HG03095 (cell line): ENCODE measurements around the gene TNNC2.

Source experiments
- ATAC-seq: cut with Tn5 transposase; IDR thresholded peaks from one replicate; pipeline ENCODE4 v1.9.1; 2021; ENCODE audit warnings: moderate library complexity; ENCODE audit not compliant: unreplicated experiment

TNNC2 gene

GRCh38 chr20:45788351-45788750 is 38.8 kb downstream of the TNNC2 start:
- ATAC-seq: no peak

GRCh38 chr20:45783656-45784294 is 43.3 kb downstream of the TNNC2 start:
- ATAC-seq: no peak

- no peak for ATAC-seq
Measured at GRCh38 chr20:45782890-45783289, 44.2 kb downstream of the TNNC2 start.

- no peak for ATAC-seq
Measured at GRCh38 chr20:45781391-45781931, 45.7 kb downstream of the TNNC2 start.

GRCh38 chr20:45780159-45780558 is 47.0 kb downstream of the TNNC2 start:
- ATAC-seq: no peak

GRCh38 chr20:45779011-45779915 is 47.8 kb downstream of the TNNC2 start:
- ATAC-seq: no peak

GRCh38 chr20:45776931-45777330 is 50.2 kb downstream of the TNNC2 start:
- ATAC-seq: no peak

GRCh38 chr20:45775411-45775810 is 51.7 kb downstream of the TNNC2 start:
- ATAC-seq: no peak

GRCh38 chr20:45774945-45775344 is 52.2 kb downstream of the TNNC2 start:
- ATAC-seq: no peak
